Ishikawa (cell line): ENCODE measurements around the gene C21orf91.

Source experiments
- CEBPB ChIP-seq: IDR thresholded peaks from 2 replicates; pipeline ENCODE4 v1.6.1; 2012
- CREB1 ChIP-seq: IDR thresholded peaks from 2 replicates; pipeline ENCODE4 v1.6.1; 2012; ENCODE audit warnings: low read depth
- EGR1 ChIP-seq: IDR thresholded peaks from 2 replicates; pipeline ENCODE4 v1.6.1; 2012
- EP300 ChIP-seq: IDR thresholded peaks from 2 replicates; pipeline ENCODE4 v1.6.1; 2012; ENCODE audit warnings: borderline replicate concordance
- FOXM1 ChIP-seq: IDR thresholded peaks from 2 replicates; pipeline ENCODE4 v1.6.1; 2012; ENCODE audit warnings: low read depth, borderline replicate concordance
- MAX ChIP-seq: IDR thresholded peaks from 2 replicates; pipeline ENCODE4 v1.6.1; 2012
- NFIC ChIP-seq: IDR thresholded peaks from 2 replicates; pipeline ENCODE4 v1.6.1; 2012
- RAD21 ChIP-seq: IDR thresholded peaks from 2 replicates; pipeline ENCODE4 v1.6.1; 2012; ENCODE audit warnings: low read depth
- REST ChIP-seq: IDR thresholded peaks from 2 replicates; pipeline ENCODE4 v1.6.1; 2012; ENCODE audit warnings: low read depth, mild to moderate bottlenecking
- TAF1 ChIP-seq: IDR thresholded peaks from 2 replicates; pipeline ENCODE4 v1.6.1; 2012; ENCODE audit warnings: low read depth, mild to moderate bottlenecking
- TCF12 ChIP-seq: IDR thresholded peaks from 2 replicates; pipeline ENCODE4 v1.6.1; 2012; ENCODE audit warnings: low read depth
- TEAD4 ChIP-seq: IDR thresholded peaks from 2 replicates; pipeline ENCODE4 v1.6.1; 2012
- USF1 ChIP-seq: IDR thresholded peaks from 2 replicates; pipeline ENCODE4 v1.6.1; 2012
- YY1 ChIP-seq: IDR thresholded peaks from 2 replicates; pipeline ENCODE4 v1.6.1; 2012; ENCODE audit warnings: low read depth
- ZBTB7A ChIP-seq: IDR thresholded peaks from 2 replicates; pipeline ENCODE4 v1.6.1; 2012; ENCODE audit warnings: low read depth

The C21orf91 gene

GRCh38 chr21:17818186-17819113 lies 706 bp downstream of the C21orf91 start:
- TF ChIP-seq MAX, result peak; percentile 80
- TF ChIP-seq TEAD4, result no peak
- no peak for TF ChIP-seq USF1
- no peak for TF ChIP-seq ZBTB7A

GRCh38 chr21:17813353-17813752 lies 5.8 kb downstream of the C21orf91 start:
- no peak for TF ChIP-seq USF1
- no peak for TF ChIP-seq MAX
- no peak for TF ChIP-seq TEAD4
- no peak for TF ChIP-seq TCF12
- TF ChIP-seq RAD21, result no peak
- no peak for TF ChIP-seq CREB1
- no peak for TF ChIP-seq FOXM1
- no peak for TF ChIP-seq YY1
- TF ChIP-seq CEBPB, result no peak
- no peak for TF ChIP-seq EP300
- TF ChIP-seq NFIC, result no peak
- TF ChIP-seq ZBTB7A, result no peak
- TF ChIP-seq REST, result no peak
- no peak for TF ChIP-seq TAF1
- no peak for TF ChIP-seq EGR1

GRCh38 chr21:17805966-17806365 lies 13.2 kb downstream of the C21orf91 start:
- TF ChIP-seq USF1, result no peak
- TF ChIP-seq RAD21, result no peak
- no peak for TF ChIP-seq EP300
- TF ChIP-seq REST, result no peak
- no peak for TF ChIP-seq YY1
- no peak for TF ChIP-seq CEBPB
- TF ChIP-seq TEAD4, result no peak
- no peak for TF ChIP-seq EGR1
- TF ChIP-seq TCF12, result no peak
- no peak for TF ChIP-seq MAX
- TF ChIP-seq NFIC, result no peak
- no peak for TF ChIP-seq FOXM1
- TF ChIP-seq TAF1, result no peak

GRCh38 chr21:17803536-17803935 lies 15.6 kb downstream of the C21orf91 start:
- no peak for TF ChIP-seq TAF1
- TF ChIP-seq ZBTB7A, result no peak
- no peak for TF ChIP-seq MAX
- TF ChIP-seq REST, result no peak
- no peak for TF ChIP-seq USF1
- no peak for TF ChIP-seq EGR1
- TF ChIP-seq TEAD4, result no peak
- TF ChIP-seq NFIC, result no peak
- no peak for TF ChIP-seq EP300
- TF ChIP-seq CREB1, result no peak
- TF ChIP-seq RAD21, result no peak
- TF ChIP-seq TCF12, result no peak
